ENCODE results near the gene ATP13A3.
"Not testable (repeated sequence)": the region's sequence is repeated elsewhere in the genome, so short reads cannot be mapped to it uniquely, and the experiment has no call there.

ATP13A3 gene

DNA sequence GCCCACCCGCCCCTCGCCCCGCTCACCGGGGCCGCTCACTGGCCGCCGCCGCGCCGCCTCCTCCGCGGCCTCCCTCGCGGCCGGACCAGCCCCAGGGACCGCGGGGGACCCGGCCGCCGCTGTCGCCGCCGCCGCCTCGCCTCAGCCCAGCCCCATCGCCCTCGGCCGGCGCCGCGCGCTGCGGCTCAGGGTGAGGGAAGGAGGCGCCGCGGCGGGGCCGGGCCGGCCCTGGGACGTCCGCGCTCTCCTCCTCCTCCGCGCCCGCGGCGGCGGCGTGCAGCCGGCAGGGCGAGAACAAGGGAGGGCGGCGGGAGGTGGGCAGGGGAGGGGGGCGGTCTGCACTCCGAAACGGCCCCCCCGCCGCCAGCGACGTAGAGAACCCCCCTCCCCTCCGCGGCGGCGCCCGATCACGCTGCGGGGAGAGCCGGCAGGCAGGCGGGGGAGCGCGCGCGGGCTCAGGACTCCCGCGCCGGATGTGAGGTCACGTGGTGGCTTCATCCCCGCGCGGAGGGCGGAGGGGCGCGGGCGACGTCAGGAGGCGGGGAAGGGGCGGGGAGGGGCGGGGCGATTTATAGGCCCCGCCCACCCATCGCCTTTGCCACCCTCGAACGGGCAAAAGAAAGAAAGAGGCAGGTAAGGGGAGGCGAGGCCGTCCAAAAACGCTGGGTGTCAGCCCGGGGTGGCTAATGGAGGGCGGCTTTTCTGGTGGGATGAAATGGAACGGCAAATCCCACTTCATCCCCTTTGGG, at the start of gene ATP13A3:
TSS of gene ATP13A3 (minus strand) at position 463 of the 749 bp plus-strand sequence. CDS start 24,812 bp downstream, outside the sequence.
- DNase-seq = peak in 55 of 56 donors; percentile 48 to 94 (median 86)

- DNase-seq = not testable (repeated sequence)
Observed at GRCh38 chr3:194535199-194535598, 48.4 kb upstream of the ATP13A3 start.

DNA sequence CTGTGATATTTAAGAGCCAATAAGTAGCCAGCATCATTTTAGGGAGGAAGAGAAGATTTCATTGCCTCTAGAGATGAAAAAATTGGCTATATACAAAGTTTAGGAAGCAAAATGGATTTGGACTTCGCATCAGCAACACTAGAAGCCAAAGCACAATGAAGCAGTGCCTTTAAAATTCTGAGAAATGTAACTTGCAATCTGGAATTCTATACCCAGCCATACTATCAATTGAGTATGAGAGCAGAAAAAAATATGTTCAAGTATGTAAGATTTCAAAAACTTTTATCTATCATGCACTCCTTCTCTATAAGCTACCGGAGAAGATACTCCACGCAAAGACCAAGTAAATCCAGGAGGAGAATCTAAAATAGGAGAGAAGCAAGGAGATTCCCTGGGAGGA, 47.4 kb upstream of the ATP13A3 start:
- no peak for DNase-seq

DNA sequence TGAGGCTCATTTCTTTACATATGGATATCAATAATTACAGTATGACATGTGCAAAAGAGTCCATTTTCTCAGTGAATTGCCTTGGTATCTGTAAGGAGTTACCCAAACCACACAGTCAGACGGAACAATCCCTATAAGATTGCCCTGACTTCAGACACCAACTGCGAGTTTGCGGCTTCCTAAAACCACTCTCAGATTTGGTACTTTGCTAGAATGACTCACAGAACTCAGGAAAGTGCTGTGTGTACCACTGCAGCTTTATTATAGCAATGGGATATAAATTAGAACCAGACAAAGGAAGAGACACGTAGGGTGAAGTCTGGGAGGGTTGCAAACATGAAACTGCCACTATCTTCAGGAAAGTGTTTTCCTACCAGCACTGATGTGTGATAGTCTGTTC, 45.8 kb upstream of the ATP13A3 start:
- DNase-seq = no peak

DNA sequence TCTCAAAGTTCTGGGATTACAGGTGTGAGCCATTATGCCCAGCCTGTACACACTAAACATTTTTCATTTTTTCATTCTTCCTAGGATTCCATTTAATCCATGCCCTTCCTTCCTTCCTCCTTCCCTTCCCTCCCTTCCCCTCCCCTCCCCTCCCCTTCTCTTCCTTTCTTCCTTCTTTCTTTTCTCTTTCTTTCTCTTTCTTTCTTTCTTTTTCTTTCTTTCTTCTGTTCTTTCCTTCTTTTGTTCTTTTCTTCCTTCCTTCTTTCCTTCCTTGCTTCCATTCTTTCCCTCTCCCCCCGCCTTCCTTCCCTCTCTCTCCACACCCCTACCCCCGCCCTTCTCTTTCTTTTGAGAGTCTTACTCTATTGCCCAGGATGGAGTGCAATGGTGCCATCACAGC, 40.9 kb upstream of the ATP13A3 start:
- no peak for DNase-seq

- no peak for DNase-seq
Observed at GRCh38 chr3:194526164-194526563, 39.4 kb upstream of the ATP13A3 start.

- DNase-seq = no peak
Observed at GRCh38 chr3:194522579-194523046, 35.8 kb upstream of the ATP13A3 start.

GRCh38 chr3:194521510-194522260, 34.9 kb upstream of the ATP13A3 start:
- DNase-seq = no peak

- DNase-seq = not testable (repeated sequence)
Observed at GRCh38 chr3:194520682-194521162, 33.9 kb upstream of the ATP13A3 start.

DNA sequence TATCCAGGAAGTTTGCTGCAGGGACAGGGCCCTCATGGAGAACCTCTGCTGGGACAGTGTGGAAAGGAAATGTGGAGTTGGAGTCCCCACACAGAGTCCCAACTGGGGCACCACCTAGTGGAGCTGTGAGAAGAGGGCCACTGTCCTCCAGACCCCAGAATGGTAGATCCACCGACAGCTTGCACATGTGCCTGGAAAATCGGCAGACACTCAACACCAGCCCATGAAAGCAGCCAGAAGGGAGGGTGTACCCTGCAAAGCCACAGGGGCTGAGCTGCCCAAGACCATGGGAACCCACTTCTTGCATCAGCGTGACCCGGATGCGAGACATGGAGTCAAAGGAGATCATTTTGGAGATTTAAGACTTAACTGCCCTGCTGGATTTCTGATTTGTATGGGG, 33.4 kb upstream of the ATP13A3 start:
- not testable (repeated sequence) for DNase-seq

- no peak for DNase-seq
Observed at GRCh38 chr3:194518652-194519051, 31.9 kb upstream of the ATP13A3 start.

- no peak for DNase-seq
Observed at GRCh38 chr3:194517333-194517732, 30.5 kb upstream of the ATP13A3 start.

DNA sequence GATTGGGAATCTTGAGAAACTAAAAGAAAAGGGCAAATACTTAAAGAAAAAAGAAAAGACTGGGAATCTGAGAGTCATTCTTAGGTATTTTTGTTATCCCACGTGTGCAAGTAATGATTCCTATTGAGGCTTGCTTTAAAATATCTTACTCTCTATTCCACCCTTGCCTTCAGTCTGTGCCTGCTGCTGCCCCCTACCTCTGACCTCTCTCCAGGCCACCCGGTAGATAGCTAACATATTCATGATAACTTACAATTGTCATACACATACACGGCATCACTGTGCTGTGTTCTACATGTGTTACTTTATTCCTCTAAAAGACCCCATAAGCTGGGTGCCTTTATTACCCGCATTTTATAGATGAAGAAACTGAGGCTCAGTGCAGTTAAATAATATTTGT, 27.8 kb upstream of the ATP13A3 start:
- DNase-seq = no peak

GRCh38 chr3:194512895-194513601, 26.2 kb upstream of the ATP13A3 start:
- DNase-seq = no peak

DNA sequence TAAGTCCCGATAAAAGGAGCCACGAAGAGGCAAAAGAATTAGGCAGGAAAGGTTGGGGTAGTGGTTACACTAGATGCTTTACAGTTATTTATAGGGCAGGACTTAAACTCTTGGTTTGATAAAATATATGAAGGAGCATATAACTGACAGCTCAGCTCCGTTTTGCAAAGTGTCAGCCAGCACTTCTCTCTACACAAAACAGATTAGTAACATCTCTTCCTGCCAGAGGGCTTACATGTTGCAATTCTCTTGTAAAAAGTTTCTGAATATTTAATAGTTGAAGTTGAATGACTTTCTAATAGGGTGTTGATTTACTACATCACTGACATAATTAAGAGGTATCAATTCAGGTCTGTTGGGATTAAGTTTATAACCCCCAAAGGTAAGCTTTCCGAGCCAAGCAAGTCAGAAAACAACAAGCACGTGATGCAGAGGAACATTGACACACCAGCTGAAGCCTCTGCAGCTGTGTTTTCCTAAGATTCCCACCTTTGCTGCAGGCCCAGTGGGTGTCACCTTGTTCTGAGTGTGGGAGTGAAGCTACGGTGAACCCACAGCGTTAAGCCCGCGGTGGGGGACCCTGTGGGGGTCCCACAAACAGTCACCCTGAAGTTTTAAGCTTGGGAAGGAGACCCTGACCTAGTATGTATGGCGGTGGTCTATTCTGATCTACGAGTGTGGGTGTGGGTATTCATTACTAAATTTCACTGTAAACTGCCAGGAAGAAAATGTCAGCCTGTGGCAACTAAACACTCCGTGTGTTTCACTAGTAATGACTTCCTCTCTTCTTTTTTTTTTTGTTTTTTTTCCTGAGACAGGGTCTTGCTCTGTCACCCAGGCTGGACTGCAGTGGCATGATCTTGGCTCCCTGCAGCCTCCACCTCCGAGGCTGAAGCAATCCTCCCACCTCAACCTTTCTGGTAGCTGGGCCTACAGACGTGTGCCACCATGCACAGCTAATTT, 22.0 kb upstream of the ATP13A3 start:
- DNase-seq = no peak

DNA sequence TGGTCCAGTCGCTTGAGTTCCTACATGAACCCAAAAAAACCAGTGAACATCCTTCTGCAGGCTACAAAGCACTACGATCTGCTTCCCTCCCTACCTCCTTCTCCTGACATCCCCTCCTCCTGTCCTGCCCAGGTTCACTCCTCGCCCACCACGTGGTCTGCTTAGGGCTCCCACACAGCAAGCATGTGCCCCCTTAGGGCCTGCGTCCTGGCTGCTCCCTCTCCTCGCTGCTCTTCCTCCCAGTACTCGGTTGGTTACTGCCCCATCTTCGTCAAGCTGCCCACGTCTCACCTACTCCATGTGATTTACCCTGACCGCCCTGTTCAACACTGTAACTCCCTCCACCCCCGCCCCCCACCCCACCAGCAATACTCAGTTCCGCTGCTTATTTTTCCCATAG, 20.8 kb upstream of the ATP13A3 start:
- no peak for DNase-seq

GRCh38 chr3:194505791-194506415, 19.1 kb upstream of the ATP13A3 start:
- no peak for DNase-seq

- no peak for DNase-seq
Observed at GRCh38 chr3:194504861-194505260, 18.1 kb upstream of the ATP13A3 start.

DNA sequence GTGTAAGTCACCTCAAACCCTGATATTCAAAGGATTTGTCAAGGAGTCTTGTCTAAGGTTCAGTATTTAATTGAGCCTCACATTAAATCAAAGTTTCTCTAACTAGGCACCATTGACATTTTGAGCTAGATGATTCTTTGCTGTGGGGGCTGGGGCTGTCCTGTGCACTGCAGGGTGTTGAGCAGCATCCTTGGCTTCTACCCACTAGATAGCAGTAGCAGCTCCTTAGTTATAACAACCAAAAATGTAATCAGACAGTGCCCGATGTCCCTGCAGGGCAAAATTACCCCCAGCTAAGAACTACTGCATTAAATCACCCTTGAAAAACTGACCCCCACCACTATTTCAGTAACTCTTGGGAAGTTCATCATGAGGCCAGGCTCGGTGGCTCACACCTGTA, 17.3 kb upstream of the ATP13A3 start:
- no peak for DNase-seq

- no peak for DNase-seq
Observed at GRCh38 chr3:194503081-194503531, 16.3 kb upstream of the ATP13A3 start.
